ENCODE results near the gene GLA. TPM values are rescaled to one million over a fixed set of nuclear protein-coding genes. Genes with fewer than 3 reads are reported as not detected.

Gene GLA
- total and polyA plus RNA-seq, 2 of the 8 experiments (the other 6 are each of a cell fraction or from before 2014, with no cell fraction given) = 33.6 to 47.3 TPM

GRCh38 chrX:101390664-101391525 is 16.8 kb downstream of the GLA start, which contains the start of gene RPL36A (continued):
- TF ChIP-seq CHD7 (IDR thresholded peaks at IDR 0.05; ENCODE audit: insufficient replicate concordance, low read length) (no peak), EGR1 (IDR thresholded peaks at IDR 0.05; ENCODE audit: borderline replicate concordance, low read depth, low read length) (peak; percentile 10; the same call in 1 of the 2 replicates), BACH1 (IDR thresholded peaks at IDR 0.05; ENCODE audit: low read length) (no peak), KDM5A (IDR thresholded peaks at IDR 0.05; ENCODE audit: low read length) (no peak), CHD1 (IDR thresholded peaks at IDR 0.05; ENCODE audit: low read depth, low read length) (peak; percentile 14; the same call in 1 of the 2 replicates), CHD2 (IDR thresholded peaks at IDR 0.05; ENCODE audit: low read length) (no peak), BRCA1 (IDR thresholded peaks at IDR 0.05; ENCODE audit: low read depth, low read length) (no peak), MAFK (IDR thresholded peaks at IDR 0.05; ENCODE audit: low read depth, low read length) (no peak), POU5F1 (IDR thresholded peaks at IDR 0.05; ENCODE audit: low read depth, low read length) (no peak), CBX5 (IDR thresholded peaks at IDR 0.05; ENCODE audit: low read depth, low read length) (no peak), SIRT6 (IDR thresholded peaks at IDR 0.05; ENCODE audit: low read length) (no peak)
